Smooth muscle cell (in vitro differentiated cells): ENCODE results near the gene COX7A2L. TPM values are rescaled to one million over a fixed set of nuclear protein-coding genes. Genes with fewer than 3 reads are reported as not detected.
A peak's percentile ranks its signal among the peaks of the same experiment; 100 is the strongest.

Source experiments
- DNase-seq: peaks from one replicate; lab custom pipeline; 2025; ENCODE audit not compliant: unreplicated experiment; lab: John Stamatoyannopoulos, UW
- H2AFZ ChIP-seq: fragments of 200-600 bp; sonication (generic); 2 replicates; pipeline ENCODE4 v1.6.0; 2016; ENCODE audit warnings: antibody characterized with exemption, low read depth, mild to moderate bottlenecking
- H3F3A ChIP-seq: fragments of 200-600 bp; sonication (generic); 2 replicates; pipeline ENCODE4 v1.6.0; 2017; ENCODE audit warnings: antibody characterized with exemption, low read depth
- H3K27ac ChIP-seq: fragments of 200-600 bp; sonication (generic); 2 replicates; pipeline ENCODE4 v1.5.1; 2016; ENCODE audit warnings: low read depth, mild to moderate bottlenecking
- H3K27me3 ChIP-seq: fragments of 200-600 bp; sonication (generic); 2 replicates; pipeline ENCODE4 v1.6.1; 2016; ENCODE audit warnings: low read depth, mild to moderate bottlenecking
- H3K36me3 ChIP-seq: fragments of 200-600 bp; sonication (generic); 2 replicates; pipeline ENCODE4 v1.5.1; 2016; ENCODE audit warnings: low read depth
- H3K4me1 ChIP-seq: fragments of 200-600 bp; sonication (generic); 2 replicates; pipeline ENCODE4 v1.5.1; 2016; ENCODE audit warnings: low read depth
- H3K4me2 ChIP-seq: fragments of 200-600 bp; sonication (generic); 2 replicates; pipeline ENCODE4 v1.6.0; 2016; ENCODE audit warnings: mild to moderate bottlenecking
- H3K4me3 ChIP-seq: fragments of 200-600 bp; sonication (generic); 2 replicates; pipeline ENCODE4 v1.5.1; 2016; ENCODE audit warnings: mild to moderate bottlenecking
- H3K79me2 ChIP-seq: fragments of 200-600 bp; sonication (generic); 2 replicates; pipeline ENCODE4 v1.6.0; 2016; ENCODE audit warnings: low read depth, mild to moderate bottlenecking
- H3K9ac ChIP-seq: fragments of 200-600 bp; sonication (generic); 2 replicates; pipeline ENCODE4 v1.6.0; 2016; ENCODE audit warnings: low read depth
- H3K9me3 ChIP-seq: fragments of 200-600 bp; sonication (generic); replicated peaks from 2 replicates; pipeline ENCODE4 v1.5.1; 2016; ENCODE audit warnings: low read depth
- H4K20me1 ChIP-seq: fragments of 200-600 bp; sonication (generic); 2 replicates; pipeline ENCODE4 v1.6.0; 2016; ENCODE audit warnings: low read depth
- WGBS: methylation state at CpG from one replicate; pipeline ENCODE4 v1.1.7; 2016; ENCODE audit warnings: low lambda C conversion rate; 5-methylcytosine and 5-hydroxymethylcytosine counted together
- polyA plus RNA-seq: library from polyadenylated mRNA; unstranded; fragments of >200 nt; fragmentation: Nextera tagmentation; extraction: Ambion mirVana; gene quantifications from 2 replicates; pipeline ENCODE4 v1.2.1, GENCODE V29; 2016
- total RNA-seq: library from RNA; depleted of rRNA; stranded (reverse); fragments of >200 nt; gene quantifications from 2 replicates; pipeline ENCODE4 v1.2.3, GENCODE V29; 2014
- TF ChIP-seq, protein P1 (sequence below): fragments of 200-600 bp; sonication (generic); IDR thresholded peaks from 2 replicates; pipeline ENCODE4 v1.5.1; 2017; ENCODE audit warnings: borderline replicate concordance, mild to moderate bottlenecking, antibody characterized with exemption; ENCODE audit not compliant: insufficient read depth, poor library complexity, severe bottlenecking

The COX7A2L gene, protein sequence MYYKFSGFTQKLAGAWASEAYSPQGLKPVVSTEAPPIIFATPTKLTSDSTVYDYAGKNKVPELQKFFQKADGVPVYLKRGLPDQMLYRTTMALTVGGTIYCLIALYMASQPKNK
- total RNA-seq (145 and 177 TPM in 2 replicates), polyA plus RNA-seq (89.8 and 93.3 TPM in 2 replicates)

DNA sequence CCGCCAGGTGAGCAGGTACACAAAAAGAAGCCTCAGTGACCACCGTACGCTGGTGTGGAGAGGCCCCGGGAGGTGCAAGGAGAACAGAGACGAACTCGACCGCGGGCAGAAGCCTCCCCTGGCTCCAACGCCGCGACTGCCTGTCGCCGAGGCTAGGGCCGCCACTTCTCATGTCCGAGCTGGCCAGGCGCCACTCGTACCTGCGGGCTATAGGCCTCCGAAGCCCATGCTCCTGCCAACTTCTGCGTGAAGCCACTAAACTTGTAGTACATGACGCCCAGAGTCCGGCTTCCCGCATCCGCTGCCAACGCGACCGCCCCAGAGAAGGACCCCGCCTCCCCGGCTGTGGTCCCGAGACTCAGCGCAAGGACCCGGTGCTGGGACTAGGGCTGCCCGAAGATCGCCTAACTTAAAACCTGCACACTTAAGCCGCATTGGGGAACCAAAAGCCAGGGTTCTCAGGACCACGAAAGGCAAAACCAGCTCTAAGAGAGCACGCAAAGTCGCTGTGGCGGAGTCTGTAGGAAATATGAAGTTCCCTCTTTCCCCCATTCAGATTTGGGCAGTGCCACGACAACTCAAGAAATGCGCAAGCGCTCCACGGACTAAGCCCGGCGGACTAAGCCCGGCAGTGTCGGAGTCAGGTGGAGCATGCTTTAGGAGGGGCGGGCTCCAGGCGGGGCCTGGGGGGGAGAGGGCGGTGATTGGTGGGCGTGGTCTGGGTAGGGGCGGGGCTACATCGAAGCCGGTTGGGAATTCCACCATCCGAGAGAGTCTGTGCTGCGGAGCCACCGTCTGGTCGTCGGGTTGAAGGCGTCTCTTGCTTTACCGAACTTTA is at the start of gene COX7A2L:
Gene COX7A2L, minus strand, starts transcription at position 328 of the 838 bp plus-strand sequence. Its CDS starts 56 bp downstream, at position 272.
- Histone ChIP-seq H3K27me3 (no peaks in the 10 kb centered on the region), H3K4me3 (peak within 1 kb of the TSS; percentile 89), H3F3A (no peaks in the 10 kb centered on the region), H3K79me2 (peaks cover 48% of the 10 kb centered on the region), H3K4me1 (peaks cover 20% of the 10 kb centered on the region), H3K27ac (peak within 1 kb of the TSS; percentile 92), H3K9ac (peak within 1 kb of the TSS; percentile 98), H3K4me2 (peak within 1 kb of the TSS; percentile 90), H4K20me1 (peaks cover 40% of the 10 kb centered on the region), H2AFZ (peak within 1 kb of the TSS; percentile 79), H3K9me3 (no peaks in the 10 kb centered on the region), H3K36me3 (no peaks in the 10 kb centered on the region)
- DNase-seq = peak; percentile 97
- TF ChIP-seq, protein P1, sequence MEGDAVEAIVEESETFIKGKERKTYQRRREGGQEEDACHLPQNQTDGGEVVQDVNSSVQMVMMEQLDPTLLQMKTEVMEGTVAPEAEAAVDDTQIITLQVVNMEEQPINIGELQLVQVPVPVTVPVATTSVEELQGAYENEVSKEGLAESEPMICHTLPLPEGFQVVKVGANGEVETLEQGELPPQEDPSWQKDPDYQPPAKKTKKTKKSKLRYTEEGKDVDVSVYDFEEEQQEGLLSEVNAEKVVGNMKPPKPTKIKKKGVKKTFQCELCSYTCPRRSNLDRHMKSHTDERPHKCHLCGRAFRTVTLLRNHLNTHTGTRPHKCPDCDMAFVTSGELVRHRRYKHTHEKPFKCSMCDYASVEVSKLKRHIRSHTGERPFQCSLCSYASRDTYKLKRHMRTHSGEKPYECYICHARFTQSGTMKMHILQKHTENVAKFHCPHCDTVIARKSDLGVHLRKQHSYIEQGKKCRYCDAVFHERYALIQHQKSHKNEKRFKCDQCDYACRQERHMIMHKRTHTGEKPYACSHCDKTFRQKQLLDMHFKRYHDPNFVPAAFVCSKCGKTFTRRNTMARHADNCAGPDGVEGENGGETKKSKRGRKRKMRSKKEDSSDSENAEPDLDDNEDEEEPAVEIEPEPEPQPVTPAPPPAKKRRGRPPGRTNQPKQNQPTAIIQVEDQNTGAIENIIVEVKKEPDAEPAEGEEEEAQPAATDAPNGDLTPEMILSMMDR = no peak
- WGBS = under 1% methylated on average over 60 of the region's 61 CpGs

DNA sequence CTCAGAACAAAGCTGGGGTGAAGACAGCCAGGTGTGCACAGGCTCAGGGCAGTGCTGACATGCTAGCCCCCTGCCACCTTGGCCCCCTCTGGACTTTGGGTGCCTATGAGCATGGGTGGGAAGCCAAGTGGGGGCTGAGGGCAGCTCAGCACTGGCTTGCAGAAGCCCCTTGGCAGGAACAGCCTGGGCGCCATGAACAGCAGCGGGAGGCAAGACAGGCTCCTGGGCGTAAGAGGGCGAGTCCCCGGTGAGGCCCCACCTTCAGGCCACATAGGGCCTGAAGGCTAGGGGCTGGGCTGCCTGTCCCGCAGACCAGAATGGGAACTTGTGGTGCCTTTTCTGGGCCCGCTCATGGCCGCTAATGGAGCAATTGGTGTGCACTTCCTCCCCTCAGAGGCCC is 47.0 kb upstream of the COX7A2L start:
- no peaks in the 10 kb centered on the region for H3K79me2 ChIP-seq
- H3K27me3 ChIP-seq = no peaks in the 10 kb centered on the region
- H4K20me1 ChIP-seq = no peaks in the 10 kb centered on the region
- no peaks in the 10 kb centered on the region for H3K36me3 ChIP-seq
- H3K4me1 ChIP-seq = no peaks in the 10 kb centered on the region
- H3K4me2 ChIP-seq = no peak overlapping the region
- DNase-seq = no peak
- H3F3A ChIP-seq = no peaks in the 10 kb centered on the region
- WGBS = 95% methylated on average over 8 of the region's 8 CpGs
- H2AFZ ChIP-seq = no peak overlapping the region
- TF ChIP-seq, protein P1 = no peak
- H3K9ac ChIP-seq = no peak overlapping the region
- no peak overlapping the region for H3K27ac ChIP-seq
- H3K9me3 ChIP-seq = no peaks in the 10 kb centered on the region
- no peak overlapping the region for H3K4me3 ChIP-seq

DNA sequence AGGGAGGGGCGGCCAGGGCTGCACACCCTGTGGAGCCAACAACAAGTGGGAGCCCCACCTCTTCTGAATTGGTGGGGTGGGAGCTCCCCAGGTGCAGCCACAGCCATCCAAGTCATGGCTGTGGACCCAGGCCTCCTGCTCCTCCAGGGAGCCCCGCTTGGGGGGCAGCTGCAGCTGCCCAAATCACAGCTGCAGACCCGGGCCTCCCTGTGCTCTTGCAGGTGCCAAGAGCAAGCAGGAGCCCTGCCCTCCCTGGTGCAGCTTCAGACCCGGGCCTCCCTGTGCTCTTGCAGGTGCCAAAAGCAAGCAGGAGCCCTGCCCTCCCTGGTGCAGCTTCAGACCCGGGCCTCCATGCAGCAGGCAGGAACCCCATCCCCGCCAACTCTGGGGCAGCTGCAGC is 46.5 kb upstream of the COX7A2L start:
- no peak overlapping the region for H2AFZ ChIP-seq
- H3K4me1 ChIP-seq = no peaks in the 10 kb centered on the region
- no peak overlapping the region for H3K4me2 ChIP-seq
- H3K27ac ChIP-seq = no peak overlapping the region
- H3K9ac ChIP-seq = no peak overlapping the region
- H3K36me3 ChIP-seq = no peaks in the 10 kb centered on the region
- no peaks in the 10 kb centered on the region for H4K20me1 ChIP-seq
- WGBS = 94% methylated on average over 6 of the region's 6 CpGs
- H3K27me3 ChIP-seq = no peaks in the 10 kb centered on the region
- H3K9me3 ChIP-seq = no peaks in the 10 kb centered on the region
- TF ChIP-seq, protein P1 = no peak
- no peak for DNase-seq
- H3F3A ChIP-seq = no peaks in the 10 kb centered on the region
- H3K79me2 ChIP-seq = no peaks in the 10 kb centered on the region
- H3K4me3 ChIP-seq = no peak overlapping the region
